ENCODE results near the gene ATP2A3.

The ATP2A3 gene

DNA sequence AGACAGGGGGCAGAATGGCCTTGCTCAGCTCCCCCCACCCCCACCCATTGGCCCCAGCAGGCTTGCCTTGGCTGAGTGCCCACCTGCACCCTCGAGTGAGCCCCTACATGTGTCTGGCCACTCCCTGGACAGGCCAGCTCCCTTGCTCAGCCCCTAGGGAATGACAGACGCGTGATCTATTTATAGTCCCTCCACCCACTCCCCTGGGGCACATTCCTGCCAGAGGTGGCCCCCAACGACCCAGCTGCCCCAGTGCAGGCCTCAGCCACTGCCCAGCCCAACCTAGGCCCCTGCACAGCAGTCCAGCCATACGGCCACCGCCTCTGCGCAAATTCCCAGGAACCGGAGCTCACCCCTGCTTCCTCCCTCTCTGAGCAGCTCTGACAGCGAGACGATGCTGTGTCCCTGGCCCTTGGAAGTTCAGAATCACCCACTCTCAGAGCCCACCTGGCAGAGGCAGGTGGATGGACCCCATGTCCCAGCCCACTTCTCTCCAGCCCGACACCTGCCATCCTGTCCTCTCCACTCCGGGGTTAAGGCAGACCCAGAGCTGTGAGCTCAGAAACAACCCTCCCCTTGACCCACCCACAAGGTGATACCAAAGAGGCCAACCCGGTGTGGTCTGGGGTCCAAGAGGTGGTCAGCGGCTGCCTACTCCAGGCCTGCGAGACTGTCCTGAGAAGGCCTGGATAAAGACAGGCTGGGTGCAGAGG, 36.5 kb downstream of the ATP2A3 start:
- no peak overlapping the region for H2BK5ac ChIP-seq (ENCODE audit: low read depth, low read length, poor library complexity)
- no peak overlapping the region for H4K8ac ChIP-seq (ENCODE audit: low read depth, low read length)
- H3K4me1 ChIP-seq (ENCODE audit: control insufficient read depth in 1 of 2, insufficient read depth in 2 of 2, low read length in 2 of 2): peaks cover 7 to 8% of the 10 kb centered on the region in 2 experiments
- no peak overlapping the region for H3K23ac ChIP-seq (ENCODE audit: low read length)
- H3K79me1 ChIP-seq (ENCODE audit: low read length): no peaks in the 10 kb centered on the region
- no peaks in the 10 kb centered on the region for H3K27me3 ChIP-seq (ENCODE audit: insufficient read depth, low read length)
- no peak overlapping the region for H3K4ac ChIP-seq (ENCODE audit: low read depth, low read length)
- no peak overlapping the region for H2AFZ ChIP-seq (ENCODE audit: insufficient read depth, low read length, poor library complexity)
- no peaks in the 10 kb centered on the region for H3K9me3 ChIP-seq (ENCODE audit: insufficient read depth, low read depth, low read length)
- no peak overlapping the region for H2AK5ac ChIP-seq (ENCODE audit: low read length)
- H4K91ac ChIP-seq (ENCODE audit: low read depth, low read length): no peak overlapping the region
- no peak overlapping the region for H4K12ac ChIP-seq (ENCODE audit: low read depth, low read length)
- no peaks in the 10 kb centered on the region for H3K79me2 ChIP-seq (ENCODE audit: control insufficient read depth, insufficient read depth, low read length, poor library complexity)
- no CpG with 5 or more reads among the region's 15 CpGs for WGBS (ENCODE audit: extremely low coverage, insufficient coverage, insufficient read length)
- H3K27ac ChIP-seq (ENCODE audit: low read depth, low read length): no peak overlapping the region
- no peak for DNase-seq
- H2BK12ac ChIP-seq (ENCODE audit: low read length): no peak overlapping the region
- H3K18ac ChIP-seq (ENCODE audit: low read length): no peak overlapping the region
- no peak overlapping the region for H3K4me3 ChIP-seq (ENCODE audit: low read depth, low read length)
- no peak overlapping the region for H3K9ac ChIP-seq (ENCODE audit: low read length)
- H2BK120ac ChIP-seq (ENCODE audit: insufficient read depth, low read length, poor library complexity): no peak overlapping the region
- no peak overlapping the region for H3K4me2 ChIP-seq (ENCODE audit: low read length)
- no peak overlapping the region for H3K14ac ChIP-seq (ENCODE audit: low read length)
- H3K36me3 ChIP-seq (ENCODE audit: control insufficient read depth in 1 of 2, insufficient read depth in 2 of 2, low read length in 2 of 2): no peaks in the 10 kb centered on the region

DNA sequence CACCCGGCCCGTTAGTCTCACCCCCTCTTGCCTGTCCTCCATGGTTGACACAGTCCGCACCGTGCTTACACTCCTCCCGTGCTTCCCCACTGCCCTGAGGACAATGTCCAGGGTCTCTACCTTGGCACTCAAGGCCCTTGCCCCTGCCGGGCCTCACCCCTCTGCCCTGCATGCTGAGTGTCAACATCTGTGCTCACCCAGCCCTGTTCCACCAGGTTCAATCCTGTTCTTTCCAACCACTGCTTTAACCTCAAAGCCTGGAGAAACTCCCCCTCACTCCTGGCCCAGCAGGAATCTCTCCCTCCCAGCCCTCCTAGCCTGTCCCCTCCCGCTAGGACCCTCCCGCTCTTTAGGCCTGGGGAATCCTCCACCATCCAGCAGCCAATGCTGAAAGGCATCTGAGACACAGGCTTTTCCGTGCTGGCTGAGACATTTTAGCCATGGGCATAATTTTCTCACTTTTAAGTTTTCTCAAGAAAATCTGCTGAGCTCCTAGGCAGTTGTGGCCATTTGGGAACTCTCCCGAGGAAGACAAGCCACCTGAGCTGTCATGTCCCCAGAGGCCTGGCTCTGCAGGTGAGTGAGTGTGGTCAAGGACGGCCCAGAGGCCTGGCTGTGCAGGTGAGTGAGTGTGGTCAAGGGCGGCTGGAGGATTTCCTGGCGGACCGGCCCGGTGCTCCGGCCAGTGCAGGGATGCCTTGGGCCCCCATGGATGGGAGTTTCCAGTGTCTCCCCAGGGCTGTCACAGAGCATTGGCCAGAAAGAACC, 37.2 kb downstream of the ATP2A3 start:
- no peak overlapping the region for H3K4me3 ChIP-seq (ENCODE audit: low read depth, low read length)

DNA sequence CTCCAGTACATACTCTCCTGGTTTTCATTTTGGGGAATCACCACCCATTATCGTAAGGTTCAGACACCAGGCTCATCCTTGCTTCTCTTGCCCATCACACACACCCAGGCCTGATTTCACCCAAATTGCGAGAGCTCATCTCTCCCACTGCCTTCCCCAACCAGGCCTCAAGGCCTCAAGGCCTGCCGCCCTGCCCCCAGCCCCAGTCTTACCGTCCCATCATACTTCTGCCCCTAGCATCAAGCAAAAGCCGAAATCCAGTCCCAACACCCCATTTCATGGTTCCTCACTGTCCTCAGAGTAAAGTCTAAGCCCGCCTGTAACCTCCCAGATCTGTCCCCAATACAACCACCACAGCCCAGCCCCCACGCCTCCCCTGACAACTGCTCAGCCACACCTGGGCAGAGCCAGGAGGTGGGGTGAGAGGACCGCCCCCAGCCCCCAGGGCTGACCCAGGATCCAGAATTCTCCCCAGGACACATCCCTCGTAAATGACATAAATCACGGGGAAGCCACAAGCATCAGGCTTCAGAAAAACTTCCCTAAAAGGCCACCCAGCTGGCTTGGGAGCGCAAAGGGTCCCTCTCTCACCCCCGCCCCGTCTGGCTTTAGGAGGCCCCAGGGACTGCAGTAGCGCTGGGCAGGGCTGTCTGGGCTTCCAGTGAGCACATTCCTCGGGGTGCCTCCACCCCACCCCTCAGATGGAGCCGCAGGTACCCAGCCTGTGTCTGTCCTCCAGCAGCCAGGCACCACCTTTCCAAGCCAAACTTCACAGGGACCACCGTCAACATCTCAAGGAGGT, 38.4 kb downstream of the ATP2A3 start:
- no peak overlapping the region for H3K4ac ChIP-seq (ENCODE audit: low read depth, low read length)
- H4K8ac ChIP-seq (ENCODE audit: low read depth, low read length): no peak overlapping the region
- H3K79me2 ChIP-seq (ENCODE audit: control insufficient read depth, insufficient read depth, low read length, poor library complexity): no peaks in the 10 kb centered on the region
- H2BK12ac ChIP-seq (ENCODE audit: low read length): no peak overlapping the region
- no peak overlapping the region for H3K23ac ChIP-seq (ENCODE audit: low read length)
- no peak overlapping the region for H2AFZ ChIP-seq (ENCODE audit: insufficient read depth, low read length, poor library complexity)
- H3K27ac ChIP-seq (ENCODE audit: low read depth, low read length): no peak overlapping the region
- no peak for DNase-seq
- no peaks in the 10 kb centered on the region for H3K36me3 ChIP-seq (ENCODE audit: control insufficient read depth in 1 of 2, insufficient read depth in 2 of 2, low read length in 2 of 2)
- no peaks in the 10 kb centered on the region for H3K79me1 ChIP-seq (ENCODE audit: low read length)
- peaks cover 7 to 8% of the 10 kb centered on the region in 2 experiments for H3K4me1 ChIP-seq (ENCODE audit: control insufficient read depth in 1 of 2, insufficient read depth in 2 of 2, low read length in 2 of 2)
- no peak overlapping the region for H2AK5ac ChIP-seq (ENCODE audit: low read length)
- H3K9me3 ChIP-seq (ENCODE audit: insufficient read depth, low read depth, low read length): no peaks in the 10 kb centered on the region
- no peak overlapping the region for H3K9ac ChIP-seq (ENCODE audit: low read length)
- no peak overlapping the region for H4K91ac ChIP-seq (ENCODE audit: low read depth, low read length)
- H4K12ac ChIP-seq (ENCODE audit: low read depth, low read length): no peak overlapping the region
- H3K4me2 ChIP-seq (ENCODE audit: low read length): no peak overlapping the region
- no peak overlapping the region for H3K4me3 ChIP-seq (ENCODE audit: low read depth, low read length)
- no peaks in the 10 kb centered on the region for H3K27me3 ChIP-seq (ENCODE audit: insufficient read depth, low read length)
- H2BK5ac ChIP-seq (ENCODE audit: low read depth, low read length, poor library complexity): no peak overlapping the region
- no peak overlapping the region for H3K18ac ChIP-seq (ENCODE audit: low read length)
- H3K14ac ChIP-seq (ENCODE audit: low read length): no peak overlapping the region
- H2BK120ac ChIP-seq (ENCODE audit: insufficient read depth, low read length, poor library complexity): no peak overlapping the region
- WGBS (ENCODE audit: extremely low coverage, insufficient coverage, insufficient read length): no CpG with 5 or more reads among the region's 17 CpGs

More for the DNA sequence above, 37.2 kb downstream of the ATP2A3 start:
- no peak overlapping the region for H4K12ac ChIP-seq (ENCODE audit: low read depth, low read length)
- no peak overlapping the region for H3K14ac ChIP-seq (ENCODE audit: low read length)
- WGBS (ENCODE audit: extremely low coverage, insufficient coverage, insufficient read length): no CpG with 5 or more reads among the region's 16 CpGs
- H2AFZ ChIP-seq (ENCODE audit: insufficient read depth, low read length, poor library complexity): no peak overlapping the region
- H3K36me3 ChIP-seq (ENCODE audit: control insufficient read depth in 1 of 2, insufficient read depth in 2 of 2, low read length in 2 of 2): no peaks in the 10 kb centered on the region
- H3K9ac ChIP-seq (ENCODE audit: low read length): no peak overlapping the region
- no peak overlapping the region for H2BK12ac ChIP-seq (ENCODE audit: low read length)
- no peak overlapping the region for H4K8ac ChIP-seq (ENCODE audit: low read depth, low read length)
- H2BK120ac ChIP-seq (ENCODE audit: insufficient read depth, low read length, poor library complexity): no peak overlapping the region
- H3K4me1 ChIP-seq (ENCODE audit: control insufficient read depth in 1 of 2, insufficient read depth in 2 of 2, low read length in 2 of 2): peaks cover 7 to 8% of the 10 kb centered on the region in 2 experiments
- no peak overlapping the region for H2BK5ac ChIP-seq (ENCODE audit: low read depth, low read length, poor library complexity)
- no peaks in the 10 kb centered on the region for H3K9me3 ChIP-seq (ENCODE audit: insufficient read depth, low read depth, low read length)
- H2AK5ac ChIP-seq (ENCODE audit: low read length): no peak overlapping the region
- H3K27ac ChIP-seq (ENCODE audit: low read depth, low read length): no peak overlapping the region
- H3K79me2 ChIP-seq (ENCODE audit: control insufficient read depth, insufficient read depth, low read length, poor library complexity): no peaks in the 10 kb centered on the region
- no peaks in the 10 kb centered on the region for H3K27me3 ChIP-seq (ENCODE audit: insufficient read depth, low read length)
- no peak overlapping the region for H3K18ac ChIP-seq (ENCODE audit: low read length)
- no peak overlapping the region for H3K4me2 ChIP-seq (ENCODE audit: low read length)
- H3K4ac ChIP-seq (ENCODE audit: low read depth, low read length): no peak overlapping the region
- H3K79me1 ChIP-seq (ENCODE audit: low read length): no peaks in the 10 kb centered on the region
- H3K23ac ChIP-seq (ENCODE audit: low read length): no peak overlapping the region
- no peak overlapping the region for H4K91ac ChIP-seq (ENCODE audit: low read depth, low read length)
- no peak for DNase-seq

DNA sequence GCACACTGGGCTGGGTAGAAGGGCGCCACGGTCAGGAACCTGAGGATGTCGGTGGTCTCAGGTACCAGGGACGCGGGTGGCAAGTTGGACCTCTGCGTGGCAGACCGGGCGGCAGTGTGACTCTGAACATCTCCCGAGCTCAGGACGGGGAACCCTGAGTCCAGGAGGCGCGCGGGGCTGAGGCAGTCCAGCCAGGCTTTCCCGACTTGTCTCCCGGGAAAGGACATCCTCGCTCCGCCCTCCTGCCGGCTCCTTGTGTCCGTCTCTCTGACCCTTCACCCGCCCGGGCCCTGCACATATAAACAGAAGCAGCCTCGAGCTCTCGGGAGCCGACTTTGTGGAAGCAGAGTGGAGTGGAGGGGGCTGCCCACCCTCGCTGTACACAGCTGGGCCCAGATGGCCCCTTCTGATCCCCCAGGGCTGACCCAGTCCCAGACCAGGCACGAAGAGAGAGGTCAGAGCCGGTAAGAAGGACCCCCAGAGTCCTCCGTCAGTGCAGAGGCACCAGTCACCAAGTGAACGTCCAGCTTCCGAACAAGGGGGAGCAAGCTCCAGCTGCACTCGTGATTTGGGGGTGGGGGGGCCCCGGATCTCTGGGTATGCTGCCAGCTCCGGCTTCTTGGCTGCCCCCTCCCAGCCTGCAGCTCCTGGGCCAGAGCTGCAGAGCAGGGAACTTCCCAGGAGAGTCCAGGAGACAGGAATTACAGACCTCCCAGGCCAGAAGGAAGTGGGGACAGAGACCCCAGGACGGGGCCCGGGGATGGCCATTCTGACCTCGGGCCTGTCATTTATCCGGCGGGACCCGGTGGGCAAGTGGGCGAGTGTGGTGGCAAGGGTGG, 39.5 kb downstream of the ATP2A3 start:
- Histone ChIP-seq H2AFZ (ENCODE audit: insufficient read depth, low read length, poor library complexity) (no peak overlapping the region), H3K36me3 (ENCODE audit: control insufficient read depth in 1 of 2, insufficient read depth in 2 of 2, low read length in 2 of 2) (no peaks in the 10 kb centered on the region), H2AK5ac (ENCODE audit: low read length) (no peak overlapping the region), H3K27ac (ENCODE audit: low read depth, low read length) (no peak overlapping the region), H4K91ac (ENCODE audit: low read depth, low read length) (no peak overlapping the region), H4K12ac (ENCODE audit: low read depth, low read length) (no peak overlapping the region), H3K4me3 (ENCODE audit: low read depth, low read length) (no peak overlapping the region), H3K4ac (ENCODE audit: low read depth, low read length) (no peak overlapping the region), H4K8ac (ENCODE audit: low read depth, low read length) (no peak overlapping the region), H2BK5ac (ENCODE audit: low read depth, low read length, poor library complexity) (no peak overlapping the region), H3K9ac (ENCODE audit: low read length) (no peak overlapping the region), H3K79me1 (ENCODE audit: low read length) (no peaks in the 10 kb centered on the region), H3K4me2 (ENCODE audit: low read length) (no peak overlapping the region), H3K14ac (ENCODE audit: low read length) (no peak overlapping the region), H3K23ac (ENCODE audit: low read length) (no peak overlapping the region), H3K4me1 (ENCODE audit: control insufficient read depth in 1 of 2, insufficient read depth in 2 of 2, low read length in 2 of 2) (peaks cover 7 to 8% of the 10 kb centered on the region in 2 experiments), H2BK120ac (ENCODE audit: insufficient read depth, low read length, poor library complexity) (no peak overlapping the region), H3K9me3 (ENCODE audit: insufficient read depth, low read depth, low read length) (no peaks in the 10 kb centered on the region), H2BK12ac (ENCODE audit: low read length) (no peak overlapping the region), H3K79me2 (ENCODE audit: control insufficient read depth, insufficient read depth, low read length, poor library complexity) (no peaks in the 10 kb centered on the region), H3K27me3 (ENCODE audit: insufficient read depth, low read length) (no peaks in the 10 kb centered on the region), H3K18ac (ENCODE audit: low read length) (no peak overlapping the region)
- WGBS (ENCODE audit: extremely low coverage, insufficient coverage, insufficient read length): no CpG with 5 or more reads among the region's 40 CpGs
- no peak for DNase-seq

Measured in trophoblast cell (in vitro differentiated cells and primary cell).